GM12874 (cell line): Measurements from ENCODE around the gene PPP1R26.
A peak's percentile ranks its signal among the peaks of the same experiment; 100 is the strongest.

Source experiments
- TF ChIP-seq, protein P1 (sequence below): IDR thresholded peaks from 2 replicates; pipeline ENCODE4 v1.5.1; 2011; ENCODE audit warnings: low read depth, mild to moderate bottlenecking, control low read depth, low read length, moderate library complexity; ENCODE audit not compliant: insufficient read depth

PPP1R26 gene

DNA sequence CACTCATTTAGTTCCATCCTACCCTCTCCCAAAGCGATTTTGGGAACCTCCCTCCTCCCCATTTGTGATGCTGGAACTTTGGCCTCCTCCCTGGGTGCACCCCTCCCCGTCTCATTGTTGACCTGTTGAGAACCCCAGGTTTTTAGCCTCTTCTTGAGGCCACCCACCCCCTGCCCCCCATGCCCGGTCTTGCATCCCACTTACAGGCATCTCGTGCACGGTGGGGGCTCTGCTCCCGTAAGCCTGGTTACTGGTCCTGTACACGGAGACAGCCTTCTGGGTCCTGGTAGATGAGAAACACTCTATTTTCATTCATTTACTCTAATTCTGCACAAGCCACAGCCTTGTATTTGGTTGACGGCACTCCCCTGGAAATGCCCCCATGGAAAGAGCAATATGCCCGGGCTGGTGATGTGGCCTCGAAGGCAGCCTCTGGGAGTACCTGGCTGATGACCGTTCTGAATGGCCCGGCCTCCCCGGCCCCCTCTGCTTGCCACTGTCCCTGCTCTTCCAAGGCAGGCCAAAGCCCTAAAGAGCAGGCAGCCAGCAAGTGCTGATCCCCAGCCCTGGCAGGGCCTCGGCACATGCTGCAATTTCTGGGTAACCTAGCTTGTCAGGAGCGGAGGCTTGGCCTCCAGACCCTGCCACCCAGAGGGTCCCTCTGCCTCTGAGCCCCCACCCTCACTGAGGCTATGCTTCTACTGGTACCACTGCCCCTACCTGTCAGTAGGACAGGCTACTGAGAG, 19.0 kb downstream of the PPP1R26 start:
- TF ChIP-seq, protein P1, sequence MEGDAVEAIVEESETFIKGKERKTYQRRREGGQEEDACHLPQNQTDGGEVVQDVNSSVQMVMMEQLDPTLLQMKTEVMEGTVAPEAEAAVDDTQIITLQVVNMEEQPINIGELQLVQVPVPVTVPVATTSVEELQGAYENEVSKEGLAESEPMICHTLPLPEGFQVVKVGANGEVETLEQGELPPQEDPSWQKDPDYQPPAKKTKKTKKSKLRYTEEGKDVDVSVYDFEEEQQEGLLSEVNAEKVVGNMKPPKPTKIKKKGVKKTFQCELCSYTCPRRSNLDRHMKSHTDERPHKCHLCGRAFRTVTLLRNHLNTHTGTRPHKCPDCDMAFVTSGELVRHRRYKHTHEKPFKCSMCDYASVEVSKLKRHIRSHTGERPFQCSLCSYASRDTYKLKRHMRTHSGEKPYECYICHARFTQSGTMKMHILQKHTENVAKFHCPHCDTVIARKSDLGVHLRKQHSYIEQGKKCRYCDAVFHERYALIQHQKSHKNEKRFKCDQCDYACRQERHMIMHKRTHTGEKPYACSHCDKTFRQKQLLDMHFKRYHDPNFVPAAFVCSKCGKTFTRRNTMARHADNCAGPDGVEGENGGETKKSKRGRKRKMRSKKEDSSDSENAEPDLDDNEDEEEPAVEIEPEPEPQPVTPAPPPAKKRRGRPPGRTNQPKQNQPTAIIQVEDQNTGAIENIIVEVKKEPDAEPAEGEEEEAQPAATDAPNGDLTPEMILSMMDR, result no peak

- TF ChIP-seq, protein P1, result no peak
Measured at GRCh38 chr9:135499326-135500070, 19.9 kb downstream of the PPP1R26 start.

DNA sequence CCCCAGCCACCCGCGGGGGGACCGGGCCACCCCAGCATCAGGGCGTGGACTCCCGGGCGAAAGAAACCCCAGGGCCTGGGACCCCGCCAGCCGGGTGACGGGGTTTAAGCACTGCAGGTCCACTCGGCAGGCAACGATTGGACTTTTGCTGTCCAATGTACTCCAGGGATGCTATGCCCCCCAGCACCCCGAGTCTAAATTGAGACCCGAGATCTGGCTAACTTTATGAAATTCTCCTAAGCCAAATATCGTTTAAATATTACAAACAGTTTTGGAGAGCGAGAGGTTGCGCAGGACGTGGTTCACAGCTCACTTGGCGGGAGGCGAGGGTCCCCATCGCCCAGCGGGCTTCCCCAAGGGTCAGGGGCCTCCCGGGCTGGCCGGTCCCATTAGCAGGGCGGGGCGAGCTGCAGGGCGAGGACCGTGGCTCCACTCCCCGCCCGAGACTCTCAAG, 20.5 kb downstream of the PPP1R26 start:
- TF ChIP-seq, protein P1, result no peak

DNA sequence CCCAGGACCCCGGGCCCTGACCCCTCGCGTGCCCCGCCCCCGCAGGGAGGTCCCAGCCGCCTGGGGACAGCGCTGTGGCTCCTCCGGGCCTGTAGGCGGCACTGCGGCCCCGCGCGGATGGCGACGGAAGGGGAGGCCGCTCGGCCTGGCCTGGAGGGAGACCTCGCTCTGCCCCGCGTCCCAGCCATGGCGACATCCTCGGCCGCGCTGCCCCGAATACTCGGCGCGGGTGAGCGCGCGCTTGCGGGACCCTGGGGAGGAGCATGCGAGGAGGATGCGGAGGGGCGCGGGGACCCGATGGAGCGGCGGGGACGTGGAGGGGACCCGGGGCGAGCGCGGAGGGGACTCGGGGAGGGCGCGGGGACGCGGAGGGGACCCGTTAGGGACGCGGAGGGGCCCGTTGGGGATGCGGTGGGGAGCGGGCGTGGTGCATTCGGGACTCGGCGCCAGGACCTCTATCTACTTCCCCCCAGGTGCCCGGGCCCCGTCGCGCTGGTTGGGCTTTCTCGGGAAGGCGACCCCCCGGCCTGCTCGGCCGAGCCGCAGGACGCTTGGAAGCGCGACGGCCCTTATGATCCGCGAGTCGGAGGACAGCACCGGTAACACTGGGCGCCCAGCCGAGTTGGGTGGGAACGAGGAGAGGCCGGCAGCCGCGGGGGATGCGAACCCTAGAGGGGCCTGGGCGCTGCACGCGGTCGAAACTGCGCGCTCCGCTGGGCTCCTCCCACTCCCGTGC, 21.1 kb downstream of the PPP1R26 start, which contains the start of gene MRPS2:
MRPS2 (plus strand) TSS at position 158 of the 736 bp plus-strand sequence; CDS start at position 187, 29 bp downstream.
- TF ChIP-seq, protein P1, result peak; percentile 97

DNA sequence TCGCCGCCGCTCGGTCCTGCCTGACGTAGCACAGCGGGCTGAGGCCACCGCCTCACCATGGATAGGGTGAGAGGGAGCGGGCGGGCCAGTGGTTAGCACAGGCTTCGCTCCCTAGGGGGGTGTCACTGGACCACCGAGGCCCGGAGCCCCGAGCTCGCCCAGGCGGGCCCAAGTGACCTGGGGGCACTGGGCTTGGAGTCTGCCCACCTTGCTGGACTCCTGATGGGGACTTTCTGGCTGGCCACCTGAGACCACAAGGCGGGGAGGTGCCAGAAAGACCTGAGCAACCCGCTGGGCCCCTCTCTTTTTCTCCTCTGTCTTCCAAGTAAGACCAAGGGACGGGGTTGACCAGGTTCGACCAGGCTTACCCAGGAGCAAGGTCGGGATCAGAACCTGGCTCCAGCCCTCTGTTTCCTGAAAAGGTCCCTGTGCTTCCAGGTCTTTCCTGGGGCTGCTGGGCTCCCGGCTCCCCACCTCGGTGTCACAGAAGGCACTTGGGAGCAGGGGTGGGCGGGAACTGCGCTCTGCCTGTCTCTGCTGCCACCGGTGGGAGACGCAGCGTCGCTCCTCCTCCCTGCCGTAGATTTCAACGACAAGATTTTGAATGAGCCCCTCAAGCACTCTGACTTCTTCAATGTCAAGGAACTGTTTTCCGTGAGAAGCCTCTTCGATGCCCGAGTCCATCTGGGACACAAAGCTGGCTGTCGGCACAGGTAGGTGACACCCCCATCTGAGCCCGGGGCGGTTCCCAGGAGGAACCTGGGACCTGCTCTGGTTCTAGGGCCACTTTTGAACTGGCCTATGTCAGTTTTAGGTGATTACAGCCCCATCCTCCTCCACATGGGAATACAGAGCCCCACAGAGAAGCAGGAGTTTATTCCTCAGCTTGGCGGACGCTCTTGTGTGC, 21.9 kb downstream of the PPP1R26 start:
- TF ChIP-seq, protein P1, result no peak

- TF ChIP-seq, protein P1, result no peak
Measured at GRCh38 chr9:135502168-135502872, 22.7 kb downstream of the PPP1R26 start.
